ENCODE results near the gene RPL19.

RPL19 gene

GRCh38 chr17:39186481-39187002, 13.5 kb upstream of the RPL19 start:
- TF ChIP-seq CTCF (IDR thresholded peaks at IDR 0.05; ENCODE audit: low read depth, low read length) = no peak
- Histone ChIP-seq H3K4me3 (ENCODE audit: low read depth, low read length) (no peak overlapping the region), H3K9me3 (no peaks in the 10 kb centered on the region), H3K4me1 (no peaks in the 10 kb centered on the region), H3K36me3 (peaks cover 30% of the 10 kb centered on the region), H3K27me3 (no peaks in the 10 kb centered on the region)
- DNase-seq = peak; percentile 47

- Histone ChIP-seq H3K4me3 (ENCODE audit: low read depth, low read length) (no peak overlapping the region), H3K36me3 (peaks cover 33% of the 10 kb centered on the region), H3K9me3 (no peaks in the 10 kb centered on the region), H3K4me1 (no peaks in the 10 kb centered on the region), H3K27me3 (no peaks in the 10 kb centered on the region)
- DNase-seq = no peak
- TF ChIP-seq CTCF (IDR thresholded peaks at IDR 0.05; ENCODE audit: low read depth, low read length) = no peak
Measured at GRCh38 chr17:39187152-39187830, 12.8 kb upstream of the RPL19 start.

GRCh38 chr17:39191750-39192510, 8.2 kb upstream of the RPL19 start:
- H3K4me3 ChIP-seq (ENCODE audit: low read depth, low read length) = no peak overlapping the region
- no peak for TF ChIP-seq CTCF (IDR thresholded peaks at IDR 0.05; ENCODE audit: low read depth, low read length)
- H3K27me3 ChIP-seq = no peaks in the 10 kb centered on the region
- H3K36me3 ChIP-seq = peaks cover 29% of the 10 kb centered on the region
- no peaks in the 10 kb centered on the region for H3K9me3 ChIP-seq
- H3K4me1 ChIP-seq = peaks cover 8% of the 10 kb centered on the region; the same call in 1 of the 2 replicates
- no peak for DNase-seq

- Histone ChIP-seq H3K9me3 (no peaks in the 10 kb centered on the region), H3K27me3 (no peaks in the 10 kb centered on the region), H3K4me1 (peaks cover 8% of the 10 kb centered on the region; the same call in 1 of the 2 replicates), H3K4me3 (ENCODE audit: low read depth, low read length) (no peak overlapping the region), H3K36me3 (peaks cover 25% of the 10 kb centered on the region)
- TF ChIP-seq CTCF (IDR thresholded peaks at IDR 0.05; ENCODE audit: low read depth, low read length) = no peak
- DNase-seq = no peak
Measured at GRCh38 chr17:39192901-39193300, 7.2 kb upstream of the RPL19 start.

- Histone ChIP-seq H3K9me3 (no peaks in the 10 kb centered on the region), H3K36me3 (peaks cover 24% of the 10 kb centered on the region), H3K4me3 (ENCODE audit: low read depth, low read length) (no peak overlapping the region), H3K27me3 (no peaks in the 10 kb centered on the region), H3K4me1 (peaks cover 8% of the 10 kb centered on the region; the same call in 1 of the 2 replicates)
- TF ChIP-seq CTCF (IDR thresholded peaks at IDR 0.05; ENCODE audit: low read depth, low read length) = no peak
- no peak for DNase-seq
Measured at GRCh38 chr17:39193346-39193745, 6.7 kb upstream of the RPL19 start.

Measured in BE2C (cell line).